Breast epithelium (tissue), 4 donors: ENCODE data around the gene ASXL3. TPM values are rescaled to one million over a fixed set of nuclear protein-coding genes. Genes with fewer than 3 reads are reported as not detected.

ENCODE experiments used
- DNase-seq, 2 donors: peaks; one replicate each; pipeline ENCODE4 v3.0.0-alpha.2; 2019; ENCODE audit warnings: low spot score in 2 of 2
- H3K27ac ChIP-seq, 2 donors: fragments of 200-600 bp; sonication (generic) in 1 of 2; one replicate each; pipeline ENCODE4 v1.5.1; 2016 to 2019; ENCODE audit warnings: mild to moderate bottlenecking in 1 of 2
- H3K27me3 ChIP-seq, 2 donors: fragments of 200-600 bp; sonication (generic) in 1 of 2; one replicate each; pipeline versions ENCODE4 v1.5.1 to v1.6.0; 2017 to 2019; ENCODE audit warnings: control low read depth in 1 of 2, mild to moderate bottlenecking in 1 of 2
- H3K36me3 ChIP-seq: fragments of 200-600 bp; one replicate; pipeline ENCODE4 v1.5.1; 2019
- H3K4me1 ChIP-seq, 2 donors: fragments of 200-600 bp; sonication (generic); one replicate each; pipeline ENCODE4 v1.5.1; 2016 to 2019; ENCODE audit warnings: control low read depth in 1 of 2
- H3K4me3 ChIP-seq, 3 donors: fragments of 200-600 bp; sonication (generic); 1 replicate in 2 of 3; 2 replicates in 1 of 3; pipeline ENCODE4 v1.5.1; 2016 to 2019; ENCODE audit warnings: mild to moderate bottlenecking in 3 of 3, moderate library complexity in 2 of 3
- H3K9me3 ChIP-seq, 2 donors: fragments of 200-600 bp; sonication (generic) in 1 of 2; one replicate each; pipeline ENCODE4 v1.5.1; 2016 to 2019; ENCODE audit warnings: control low read depth in 1 of 2
- CTCF ChIP-seq, 3 donors: fragments of 450-650 bp; IDR thresholded peaks; one replicate each; pipeline ENCODE4 v1.5.1; 2016 to 2017; ENCODE audit warnings: antibody characterized with exemption in 3 of 3, mild to moderate bottlenecking in 3 of 3, moderate library complexity in 3 of 3
- POLR2A ChIP-seq: fragments of 450-650 bp; IDR thresholded peaks from one replicate; pipeline ENCODE4 v1.6.1; 2016; ENCODE audit warnings: antibody characterized with exemption, mild to moderate bottlenecking, moderate library complexity
- POLR2AphosphoS5 ChIP-seq, 3 donors: sonication (generic); formaldehyde crosslinking; IDR thresholded peaks; one replicate each; pipeline ENCODE4 v1.6.1; 2017; ENCODE audit warnings: antibody characterized with exemption in 3 of 3
- intact Hi-C: fragments of 100-400 bp; cut with DNase I; formaldehyde crosslinking; loops from one replicate; pipeline ENCODE4 v1.15.1; 2023; ENCODE audit warnings: low total_unique reads
- total RNA-seq, 3 donors: library from RNA; depleted of rRNA; stranded (reverse); fragments of >200 nt; gene quantifications; one replicate each; pipeline ENCODE4 v1.1.0, GENCODE V29; 2016

The ASXL3 gene
- total RNA-seq, 3 donors from 2014 or later, result 0.96 to 3.4 (median 0.98) TPM

GRCh38 chr18:33541316-33541715 lies 36.7 kb upstream of the ASXL3 start:
- no peaks in the 10 kb centered on the region for H3K9me3 ChIP-seq
- H3K27ac ChIP-seq, result no peak overlapping the region
- TF ChIP-seq POLR2A (no peak), POLR2AphosphoS5 (IDR thresholded peaks at IDR 0.05) (no peak)
- H3K36me3 ChIP-seq, result no peaks in the 10 kb centered on the region
- intact Hi-C loops, result no loop called here
- H3K4me3 ChIP-seq, result no peak overlapping the region
- DNase-seq, result no peak
- H3K27me3 ChIP-seq, result no peaks in the 10 kb centered on the region
- H3K4me1 ChIP-seq, result no peaks in the 10 kb centered on the region

GRCh38 chr18:33556846-33557245 lies 21.2 kb upstream of the ASXL3 start:
- no peaks in the 10 kb centered on the region for H3K9me3 ChIP-seq
- H3K27ac ChIP-seq, result no peak overlapping the region
- H3K36me3 ChIP-seq, result no peaks in the 10 kb centered on the region
- H3K4me1 ChIP-seq, result no peaks in the 10 kb centered on the region
- H3K27me3 ChIP-seq, result no peaks in the 10 kb centered on the region
- intact Hi-C loops, result no loop called here
- H3K4me3 ChIP-seq, result no peak overlapping the region
- no peak for TF ChIP-seq CTCF (IDR thresholded peaks at IDR 0.05)
- TF ChIP-seq POLR2A, result no peak
- no peak for TF ChIP-seq POLR2AphosphoS5 (IDR thresholded peaks at IDR 0.05)
- DNase-seq, result no peak

GRCh38 chr18:33557706-33558105 lies 20.3 kb upstream of the ASXL3 start:
- Histone ChIP-seq H3K4me3 (no peak overlapping the region), H3K27ac (no peak overlapping the region), H3K4me1 (no peaks in the 10 kb centered on the region), H3K36me3 (no peaks in the 10 kb centered on the region), H3K9me3 (no peaks in the 10 kb centered on the region), H3K27me3 (no peaks in the 10 kb centered on the region)
- intact Hi-C loops, result no loop called here
- no peak for DNase-seq
- no peak for TF ChIP-seq CTCF (IDR thresholded peaks at IDR 0.05)
- TF ChIP-seq POLR2A, result no peak
- TF ChIP-seq POLR2AphosphoS5 (IDR thresholded peaks at IDR 0.05), result no peak

GRCh38 chr18:33558529-33558928 lies 19.5 kb upstream of the ASXL3 start:
- Histone ChIP-seq H3K27ac (no peak overlapping the region), H3K4me1 (no peaks in the 10 kb centered on the region), H3K9me3 (no peaks in the 10 kb centered on the region), H3K27me3 (no peaks in the 10 kb centered on the region), H3K36me3 (no peaks in the 10 kb centered on the region), H3K4me3 (no peak overlapping the region)
- no peak for DNase-seq
- intact Hi-C loops, result no loop called here
- TF ChIP-seq POLR2AphosphoS5 (IDR thresholded peaks at IDR 0.05) (no peak), POLR2A (no peak), CTCF (IDR thresholded peaks at IDR 0.05) (no peak)

- DNase-seq, result no peak
- no peak overlapping the region for H3K27ac ChIP-seq
- no peaks in the 10 kb centered on the region for H3K36me3 ChIP-seq
- H3K9me3 ChIP-seq, result no peaks in the 10 kb centered on the region
- no peak overlapping the region for H3K4me3 ChIP-seq
- H3K27me3 ChIP-seq, result no peaks in the 10 kb centered on the region
- intact Hi-C loops, result no loop called here
- H3K4me1 ChIP-seq, result no peaks in the 10 kb centered on the region
- TF ChIP-seq POLR2AphosphoS5 (IDR thresholded peaks at IDR 0.05) (no peak), POLR2A (no peak), CTCF (IDR thresholded peaks at IDR 0.05) (no peak)
Observed at GRCh38 chr18:33560686-33561370, 17.2 kb upstream of the ASXL3 start.
